Heart left ventricle (tissue), 16 donors: ENCODE data around the gene FAM43B. TPM values are rescaled to one million over a fixed set of nuclear protein-coding genes. Genes with fewer than 3 reads are reported as not detected.

Source experiments
- ATAC-seq, 4 donors: fragments of 200-7000 bp; cut with Tn5 transposase; one replicate each; pipeline ENCODE4 v1.9.1; 2020 to 2022; ENCODE audit warnings: moderate library complexity in 4 of 4, mild to moderate bottlenecking in 3 of 4, moderate number of reproducible peaks in 1 of 4
- DNase-seq, 5 donors: peaks; one replicate each; pipeline ENCODE4 v3.0.0-alpha.2; 2020
- H3K27ac ChIP-seq, 12 donors: fragments of 200-600 bp; sonication (generic) in 4 of 12; one replicate each; pipeline versions ENCODE4 v1.5.0 to v1.8.0; 2016 to 2022; ENCODE audit warnings: mild to moderate bottlenecking in 2 of 12
- H3K27me3 ChIP-seq, 9 donors: fragments of 200-600 bp; sonication (generic) in 2 of 9; one replicate each; pipeline versions ENCODE4 v1.5.1 to v1.8.0; 2016 to 2022; ENCODE audit warnings: mild to moderate bottlenecking in 3 of 9
- H3K36me3 ChIP-seq, 9 donors: fragments of 200-600 bp; sonication (generic) in 2 of 9; one replicate each; pipeline versions ENCODE4 v1.5.0 to v1.8.0; 2018 to 2022; ENCODE audit warnings: mild to moderate bottlenecking in 2 of 9
- H3K4me1 ChIP-seq, 12 donors: fragments of 200-600 bp; sonication (generic) in 4 of 12; one replicate each; pipeline versions ENCODE4 v1.5.0 to v1.8.0; 2016 to 2022; ENCODE audit warnings: mild to moderate bottlenecking in 3 of 12
- H3K4me3 ChIP-seq, 12 donors: fragments of 200-600 bp; sonication (generic) in 4 of 12; one replicate each; pipeline versions ENCODE4 v1.5.0 to v1.8.0; 2017 to 2022; ENCODE audit warnings: mild to moderate bottlenecking in 9 of 12, moderate library complexity in 4 of 12
- H3K9me3 ChIP-seq, 12 donors: fragments of 200-600 bp; sonication (generic) in 4 of 12; one replicate each; pipeline versions ENCODE4 v1.5.0 to v1.8.0; 2016 to 2022; ENCODE audit warnings: mild to moderate bottlenecking in 1 of 12
- CTCF ChIP-seq, 12 donors: fragments of 200-600 bp; sonication (generic) in 4 of 12; IDR thresholded peaks; one replicate each; pipeline versions ENCODE4 v1.5.0 to v1.8.0; 2018 to 2022; ENCODE audit warnings: antibody characterized with exemption in 12 of 12, mild to moderate bottlenecking in 5 of 12
- POLR2A ChIP-seq, 2 donors: fragments of 450-650 bp; IDR thresholded peaks; one replicate each; pipeline ENCODE4 v1.6.1; 2017; ENCODE audit warnings: antibody characterized with exemption in 2 of 2, mild to moderate bottlenecking in 2 of 2, moderate library complexity in 2 of 2
- WGBS, 4 donors: extraction: QIAGEN DNeasy Blood & Tissue Kit in 2 of 4; methylation state at CpG; one replicate each; pipeline versions ENCODE4 v1.1.5 to v1.1.7; 2013 to 2018; 5-methylcytosine and 5-hydroxymethylcytosine counted together
- intact Hi-C, 10 donors: fragments of 100-400 bp; cut with DNase I; formaldehyde crosslinking; loops; one replicate each; pipeline versions ENCODE4 v1.11.1 to v1.14.2; 2022
- polyA plus RNA-seq, 2 donors: library from polyadenylated mRNA; stranded (reverse); fragments of 200-250 nt; gene quantifications; one replicate each; pipeline ENCODE4 v1.2.3, GENCODE V29; 2013
- total RNA-seq, 9 donors: library from RNA; depleted of rRNA in 2 of 9; stranded (reverse); fragments of >200 nt in 2 of 9; fragmentation: NEBNext Ultra II Directional in 3 of 9; extraction: Animal tissue kit (Norgen Biotek cat#: 25700) in 3 of 9; gene quantifications; one replicate each; pipeline versions ENCODE4 v1.1.0 to v1.2.4, GENCODE V29; 2016 to 2023
- donor health status: ischemic (EF 13 %, LVEDD 7.1; RV severe dilation, severe dysfunction).
- donor health status: healthy with polysubstance abuse.
- donor health status: DM: no; HTN: yes; CAD: no.
- donor health status: DM: no; HTN: no; CAD: no.
- donor health status: ischemic (EF 25% LVEDD 6.9; RV normal size, moderate dysfunction).
- donor health status: ischemic (EF 25% LVEDD 5.7; RV mildly dilated, moderate dysfunction).
- donor health status: healthy.
- donor health status: DM: yes; HTN: yes; CAD: no.
- donor health status: ischemic (EF 35%, LVEDD 5.7; RV mildly dilated, moderate dysfunction).
- donor health status: nonischemic (EF 11% LVEDD 7.7; RV severe dilation, severe dysfunction).
- donor health status: DM: yes; HTN: yes; CAD: no.
- donor health status: PGD.
- donor health status: ischemic (EF 29% LVEDD 5.4; RV normal size, mild dysfunction).
- donor health status: nonischemic (EF 23%, LVEDD 6.1; RV moderate dilation, normal function).

The FAM43B gene
- total and polyA plus RNA-seq, 11 donors, result 1.2 to 5.2 (median 2.2) TPM

- 83 to 93% (median 84%) methylated on average over 5 of the region's 5 CpGs for whole genome bisulfite sequencing, 4 donors
- Histone ChIP-seq H3K36me3 (no peaks in the 10 kb centered on the region), H3K9me3 (no peaks in the 10 kb centered on the region), H3K27me3 (no peaks in the 10 kb centered on the region), H3K4me3 (no peak overlapping the region), H3K27ac (no peak overlapping the region), H3K4me1 (peaks cover 0 to 41% (median 2%) of the 10 kb centered on the region in 12 donors)
- no peak for DNase-seq
- ATAC-seq, result no peak
- TF ChIP-seq CTCF (IDR thresholded peaks at IDR 0.05) (no peak), POLR2A (IDR thresholded peaks at IDR 0.05) (no peak)
- intact Hi-C loops, result no loop called here
These were observed 47.8 kb downstream of the FAM43B start for GRCh38 chr1:20600156-20600555.

GRCh38 chr1:20601129-20601825, 48.9 kb downstream of the FAM43B start:
- intact Hi-C loops, result no loop called here
- ATAC-seq (no peak), DNase-seq (no peak)
- no peak for TF ChIP-seq POLR2A (IDR thresholded peaks at IDR 0.05)
- no peak for TF ChIP-seq CTCF (IDR thresholded peaks at IDR 0.05)
- Histone ChIP-seq H3K27ac (no peak overlapping the region), H3K27me3 (no peaks in the 10 kb centered on the region), H3K4me3 (no peak overlapping the region), H3K36me3 (no peaks in the 10 kb centered on the region), H3K9me3 (no peaks in the 10 kb centered on the region), H3K4me1 (peaks cover 0 to 35% (median 2%) of the 10 kb centered on the region in 12 donors)
- 49 to 70% (median 61%) methylated on average over 5 of the region's 5 CpGs for WGBS, 4 donors

- TF ChIP-seq CTCF (IDR thresholded peaks at IDR 0.05) (no peak), POLR2A (IDR thresholded peaks at IDR 0.05) (no peak)
- ATAC-seq (no peak), DNase-seq (no peak)
- H3K36me3 ChIP-seq, result no peaks in the 10 kb centered on the region
- no peaks in the 10 kb centered on the region for H3K9me3 ChIP-seq
- no peaks in the 10 kb centered on the region for H3K27me3 ChIP-seq
- no peak overlapping the region for H3K4me3 ChIP-seq
- WGBS, 4 donors, result 92 to 94% (median 92%) methylated on average over 4 of the region's 4 CpGs
- intact Hi-C loops, result no loop called here
- H3K4me1 ChIP-seq, result peaks cover 0 to 28% (median 0%) of the 10 kb centered on the region in 12 donors
- H3K27ac ChIP-seq, result peak overlapping the region in 1 of 12 donors; percentile 2
These were observed 50.6 kb downstream of the FAM43B start for GRCh38 chr1:20602851-20603450.

- 89 to 94% (median 93%) methylated on average over 9 of the region's 9 CpGs for WGBS, 4 donors
These were observed 51.4 kb downstream of the FAM43B start for GRCh38 chr1:20603504-20604464.

More at GRCh38 chr1:20603504-20604464, 51.4 kb downstream of the FAM43B start:
- Histone ChIP-seq H3K4me3 (no peak overlapping the region), H3K27me3 (no peaks in the 10 kb centered on the region), H3K4me1 (peaks cover 0 to 21% (median 0%) of the 10 kb centered on the region in 12 donors), H3K27ac (peak overlapping the region in 1 of 12 donors; percentile 2), H3K36me3 (no peaks in the 10 kb centered on the region), H3K9me3 (no peaks in the 10 kb centered on the region)
- intact Hi-C loops, result no loop called here
- TF ChIP-seq POLR2A (IDR thresholded peaks at IDR 0.05), result no peak
- TF ChIP-seq CTCF (IDR thresholded peaks at IDR 0.05), result no peak
- ATAC-seq (no peak), DNase-seq (no peak)
